Thyroid gland (tissue), 4 donors: ENCODE results near the gene RAD54L2. TPM values are rescaled to one million over a fixed set of nuclear protein-coding genes. Genes with fewer than 3 reads are reported as not detected.
"Not testable (repeated sequence)": the region's sequence is repeated elsewhere in the genome, so short reads cannot be mapped to it uniquely, and the experiment has no call there.

Experiments used
- DNase-seq, 2 donors: peaks; one replicate each; pipeline ENCODE4 v3.0.0-alpha.2; 2019
- H3K27ac ChIP-seq, 3 donors: fragments of 200-600 bp; sonication (generic); 1 replicate in 2 of 3; 2 replicates in 1 of 3; pipeline ENCODE4 v1.5.1; 2016 to 2019; ENCODE audit warnings: mild to moderate bottlenecking in 1 of 3, moderate library complexity in 1 of 3
- H3K27me3 ChIP-seq: fragments of 200-600 bp; sonication (generic); one replicate; pipeline ENCODE4 v1.5.1; 2019
- H3K36me3 ChIP-seq, 2 donors: fragments of 200-600 bp; sonication (generic); one replicate each; pipeline ENCODE4 v1.5.1; 2016 to 2019
- H3K4me1 ChIP-seq, 2 donors: fragments of 200-600 bp; sonication (generic); one replicate each; pipeline ENCODE4 v1.5.1; 2017 to 2019
- H3K4me3 ChIP-seq, 3 donors: fragments of 200-600 bp; sonication (generic); replicated peaks in 1 of 3; 1 replicate in 2 of 3; 2 replicates in 1 of 3; pipeline ENCODE4 v1.5.1; 2016; ENCODE audit warnings: mild to moderate bottlenecking in 1 of 3
- H3K9me3 ChIP-seq: fragments of 200-600 bp; sonication (generic); one replicate; pipeline ENCODE4 v1.5.1; 2017
- CTCF ChIP-seq, 6 experiments: fragments of 200-600 bp in 3 of 6; fragments of 450-650 bp in 3 of 6; sonication (generic) in 3 of 6; IDR thresholded peaks; one replicate each; pipeline ENCODE4 v1.5.1; 2016 to 2019; ENCODE audit warnings: antibody characterized with exemption in 6 of 6, mild to moderate bottlenecking in 2 of 6, inconsistent platforms in 1 of 6, moderate library complexity in 1 of 6
- POLR2A ChIP-seq, 2 donors: fragments of 450-650 bp; IDR thresholded peaks; one replicate each; pipeline ENCODE4 v1.6.1; 2017; ENCODE audit warnings: antibody characterized with exemption in 2 of 2, mild to moderate bottlenecking in 2 of 2, moderate library complexity in 1 of 2
- WGBS, 2 donors: methylation state at CpG; one replicate each; pipeline ENCODE4 v1.1.5; 2017; 5-methylcytosine and 5-hydroxymethylcytosine counted together
- intact Hi-C: fragments of 100-400 bp; cut with DNase I; formaldehyde crosslinking; loops from one replicate; pipeline ENCODE4 v1.15.1; 2023
- total RNA-seq, 4 donors: library from RNA; depleted of rRNA; stranded (reverse); fragments of >200 nt; gene quantifications; one replicate each; pipeline ENCODE4 v1.2.3, GENCODE V29; 2016

The RAD54L2 gene
- total RNA-seq, 4 donors from 2014 or later = 17.8 to 41.6 (median 22.6) TPM

- Histone ChIP-seq H3K27ac (no peak overlapping the region), H3K36me3 (no peaks in the 10 kb centered on the region), H3K4me3 (no peak overlapping the region), H3K9me3 (no peaks in the 10 kb centered on the region), H3K27me3 (no peaks in the 10 kb centered on the region), H3K4me1 (peaks cover 11 to 18% of the 10 kb centered on the region in 2 donors)
- DNase-seq = no peak
- WGBS, 2 donors = 78 to 85% methylated on average over 7 of the region's 7 CpGs
- TF ChIP-seq CTCF (IDR thresholded peaks at IDR 0.05) = no peak
- no peak for TF ChIP-seq POLR2A (IDR thresholded peaks at IDR 0.05)
- intact Hi-C loops = no loop called here
These were observed 3.1 kb upstream of the RAD54L2 start for GRCh38 chr3:51535146-51536019.

GRCh38 chr3:51537631-51538030, 888 bp upstream of the RAD54L2 start:
- peaks cover 11 to 19% of the 10 kb centered on the region in 2 donors for H3K4me1 ChIP-seq
- 73 to 80% methylated on average over 16 of the region's 16 CpGs for WGBS, 2 donors
- H3K36me3 ChIP-seq, H3K9me3 ChIP-seq, H3K27me3 ChIP-seq, DNase-seq, intact Hi-C loops: not testable (repeated sequence)
- H3K27ac ChIP-seq = peak overlapping the region in 2 of 3 donors; percentile 82 to 92
- H3K4me3 ChIP-seq = peak overlapping the region in 2 of 3 donors; percentile 65 to 97

GRCh38 chr3:51538115-51538458, 432 bp upstream of the RAD54L2 start:
- 0 to 2% methylated on average over 7 of the region's 7 CpGs for WGBS, 2 donors

GRCh38 chr3:51539291-51539941, 897 bp downstream of the RAD54L2 start:
- peaks cover 11 to 24% of the 10 kb centered on the region in 2 donors for H3K4me1 ChIP-seq
- H3K4me3 ChIP-seq = peak overlapping the region; percentile 65 to 97 (median 68)
- H3K27ac ChIP-seq = peak overlapping the region; percentile 76 to 92 (median 82)
- no peaks in the 10 kb centered on the region for H3K27me3 ChIP-seq
- peak; percentile 14 to 19 for DNase-seq
- WGBS, 2 donors = 3 to 6% methylated on average over 11 of the region's 11 CpGs
- no peaks in the 10 kb centered on the region for H3K9me3 ChIP-seq
- TF ChIP-seq CTCF (IDR thresholded peaks at IDR 0.05) = no peak
- no peak for TF ChIP-seq POLR2A (IDR thresholded peaks at IDR 0.05)
- intact Hi-C loops = no loop called here
- peaks cover 0 to 5% of the 10 kb centered on the region in 2 donors for H3K36me3 ChIP-seq

More at GRCh38 chr3:51538115-51538458, 432 bp upstream of the RAD54L2 start:
- peaks cover 11 to 19% of the 10 kb centered on the region in 2 donors for H3K4me1 ChIP-seq
- peak; percentile 2 to 14 for DNase-seq
- peak overlapping the region in 2 of 3 donors; percentile 65 to 97 for H3K4me3 ChIP-seq
- peaks cover 0 to 5% of the 10 kb centered on the region in 2 donors for H3K36me3 ChIP-seq
- TF ChIP-seq CTCF (IDR thresholded peaks at IDR 0.05) (no peak), POLR2A (IDR thresholded peaks at IDR 0.05) (no peak)
- intact Hi-C loops = no loop called here
- no peaks in the 10 kb centered on the region for H3K27me3 ChIP-seq
- peak overlapping the region; percentile 18 to 92 (median 82) for H3K27ac ChIP-seq
- H3K9me3 ChIP-seq = no peaks in the 10 kb centered on the region

GRCh38 chr3:51542596-51542995, 4.1 kb downstream of the RAD54L2 start:
- H3K27me3 ChIP-seq, H3K4me3 ChIP-seq, H3K9me3 ChIP-seq, H3K27ac ChIP-seq, intact Hi-C loops, H3K36me3 ChIP-seq, DNase-seq: not testable (repeated sequence)
- peaks cover 9 to 21% of the 10 kb centered on the region in 2 donors for H3K4me1 ChIP-seq
- 97% methylated on average over 11 of the region's 11 CpGs for WGBS, 2 donors
